ENCODE results near the gene IL1RL2. TPM values are rescaled to one million over a fixed set of nuclear protein-coding genes. Genes with fewer than 3 reads are reported as not detected.
A peak's percentile ranks its signal among the peaks of the same experiment; 100 is the strongest.

IL1RL2 gene
- total and polyA plus RNA-seq, 9 donors: 0.24 to 2.0 (median 1.2) TPM; not detected in 3

GRCh38 chr2:102239344-102239743 is 52.5 kb downstream of the IL1RL2 start:
- Histone ChIP-seq H3K36me3 (no peaks in the 10 kb centered on the region), H3K4me3 (no peak overlapping the region), H3K27ac (no peak overlapping the region), H3K9me3 (no peaks in the 10 kb centered on the region), H3K27me3 (no peaks in the 10 kb centered on the region), H3K4me1 (ENCODE audit: insufficient read depth) (peaks cover 2% of the 10 kb centered on the region)
- 93 to 96% (median 93%) methylated on average over 7 of the region's 7 CpGs for WGBS, 3 donors
- TF ChIP-seq POLR2A (IDR thresholded peaks at IDR 0.05): no peak
- TF ChIP-seq, protein P1, sequence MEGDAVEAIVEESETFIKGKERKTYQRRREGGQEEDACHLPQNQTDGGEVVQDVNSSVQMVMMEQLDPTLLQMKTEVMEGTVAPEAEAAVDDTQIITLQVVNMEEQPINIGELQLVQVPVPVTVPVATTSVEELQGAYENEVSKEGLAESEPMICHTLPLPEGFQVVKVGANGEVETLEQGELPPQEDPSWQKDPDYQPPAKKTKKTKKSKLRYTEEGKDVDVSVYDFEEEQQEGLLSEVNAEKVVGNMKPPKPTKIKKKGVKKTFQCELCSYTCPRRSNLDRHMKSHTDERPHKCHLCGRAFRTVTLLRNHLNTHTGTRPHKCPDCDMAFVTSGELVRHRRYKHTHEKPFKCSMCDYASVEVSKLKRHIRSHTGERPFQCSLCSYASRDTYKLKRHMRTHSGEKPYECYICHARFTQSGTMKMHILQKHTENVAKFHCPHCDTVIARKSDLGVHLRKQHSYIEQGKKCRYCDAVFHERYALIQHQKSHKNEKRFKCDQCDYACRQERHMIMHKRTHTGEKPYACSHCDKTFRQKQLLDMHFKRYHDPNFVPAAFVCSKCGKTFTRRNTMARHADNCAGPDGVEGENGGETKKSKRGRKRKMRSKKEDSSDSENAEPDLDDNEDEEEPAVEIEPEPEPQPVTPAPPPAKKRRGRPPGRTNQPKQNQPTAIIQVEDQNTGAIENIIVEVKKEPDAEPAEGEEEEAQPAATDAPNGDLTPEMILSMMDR (IDR thresholded peaks at IDR 0.05): no peak
- TF ChIP-seq EP300 (IDR thresholded peaks at IDR 0.05): no peak
- intact Hi-C loops (cut with DNase I): loop anchor here in 2 of 4 donors (5.0 kb wide), 2 partner anchors 72 to 217 kb away; no protein-coding TSS in a partner anchor
- DNase-seq: no peak

- Histone ChIP-seq H3K27me3 (no peaks in the 10 kb centered on the region), H3K4me3 (no peak overlapping the region), H3K36me3 (no peaks in the 10 kb centered on the region), H3K4me1 (ENCODE audit: insufficient read depth) (peaks cover 2% of the 10 kb centered on the region), H3K27ac (peak overlapping the region in 1 of 2 donors; percentile 25), H3K9me3 (no peaks in the 10 kb centered on the region)
- DNase-seq: peak; percentile 88 to 94 (median 93)
- TF ChIP-seq EP300 (IDR thresholded peaks at IDR 0.05): no peak
- TF ChIP-seq, protein P1 (IDR thresholded peaks at IDR 0.05): peak; percentile 95 to 99 (median 97)
- 15% methylated on average over 22 of the region's 22 CpGs for WGBS, 3 donors
- intact Hi-C loops (cut with DNase I): loop anchor here in 2 of 4 donors (2.0 to 10.0 kb wide), 3 partner anchors 219 to 826 kb away; no protein-coding TSS in a partner anchor
These were observed 54.0 kb downstream of the IL1RL2 start for GRCh38 chr2:102240640-102241370.

- H3K4me1 ChIP-seq (ENCODE audit: insufficient read depth): peaks cover 2% of the 10 kb centered on the region
- no peaks in the 10 kb centered on the region for H3K9me3 ChIP-seq
- no peak for TF ChIP-seq EP300 (IDR thresholded peaks at IDR 0.05)
- TF ChIP-seq, protein P1 (IDR thresholded peaks at IDR 0.05): no peak
- TF ChIP-seq POLR2A (IDR thresholded peaks at IDR 0.05): no peak
- no peak overlapping the region for H3K27ac ChIP-seq
- H3K4me3 ChIP-seq: no peak overlapping the region
- intact Hi-C loops (cut with DNase I): loop anchor here in 3 of 4 donors (2.0 to 10.0 kb wide), 3 partner anchors 219 to 827 kb away; no protein-coding TSS in a partner anchor
- H3K36me3 ChIP-seq: no peaks in the 10 kb centered on the region
- 54 to 77% (median 67%) methylated on average over 6 of the region's 6 CpGs for WGBS, 3 donors
- DNase-seq: no peak
- H3K27me3 ChIP-seq: no peaks in the 10 kb centered on the region
These were observed 54.9 kb downstream of the IL1RL2 start for GRCh38 chr2:102241616-102242305.

DNA sequence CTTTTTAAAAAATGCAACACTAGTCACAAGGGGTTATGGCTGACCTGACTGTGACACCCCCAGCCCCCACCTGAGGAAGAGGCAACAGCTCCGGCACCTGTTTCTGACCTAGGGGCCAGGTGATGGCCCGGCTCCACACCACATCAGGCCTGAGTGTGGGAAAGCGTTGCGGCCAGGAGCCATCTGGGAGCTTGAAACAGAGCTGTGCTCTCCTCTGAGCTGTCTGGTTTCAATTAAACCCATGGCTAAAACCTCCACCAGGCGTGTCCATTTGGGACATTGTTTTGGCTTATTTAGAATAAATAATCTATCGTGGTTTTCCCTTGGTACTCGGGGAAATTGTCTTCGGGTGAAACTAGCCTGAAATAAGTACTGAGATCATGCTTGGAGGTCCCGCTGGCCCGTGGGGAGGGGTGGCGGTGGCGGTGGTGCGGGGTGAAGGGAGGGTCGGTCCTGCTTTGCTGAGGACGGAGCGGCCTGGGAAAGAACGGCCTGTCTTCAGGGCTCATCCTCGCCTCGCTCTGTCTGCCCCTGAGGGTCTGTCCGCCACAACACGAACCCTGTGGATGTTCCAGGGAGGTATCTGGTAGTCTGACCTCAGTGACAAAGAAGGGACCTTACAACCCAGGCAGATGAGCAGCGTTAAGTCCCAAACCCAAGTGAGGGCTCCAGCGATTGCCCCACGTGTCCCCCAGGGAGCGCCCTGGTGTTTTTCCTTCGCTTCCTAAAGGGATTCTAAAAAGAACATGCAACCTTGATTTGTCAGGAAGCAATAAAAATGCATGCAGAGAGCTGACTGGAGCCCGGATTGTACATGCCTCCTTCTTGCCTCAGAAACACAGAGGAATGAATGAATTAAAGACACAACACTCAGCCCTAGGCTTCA is 58.7 kb downstream of the IL1RL2 start:
- TF ChIP-seq, protein P1 (IDR thresholded peaks at IDR 0.05): no peak
- TF ChIP-seq POLR2A (IDR thresholded peaks at IDR 0.05): no peak
- no peak for TF ChIP-seq EP300 (IDR thresholded peaks at IDR 0.05)
- no peak for DNase-seq
- Histone ChIP-seq H3K27me3 (no peaks in the 10 kb centered on the region), H3K9me3 (no peaks in the 10 kb centered on the region), H3K4me1 (ENCODE audit: insufficient read depth) (peaks cover under 1% of the 10 kb centered on the region), H3K27ac (no peak overlapping the region), H3K36me3 (no peaks in the 10 kb centered on the region), H3K4me3 (no peak overlapping the region)
- intact Hi-C loops (cut with DNase I): loop anchor here in 2 of 4 donors (5.0 to 10.0 kb wide), 2 partner anchors 238 to 831 kb away; no protein-coding TSS in a partner anchor
- WGBS, 3 donors: 76 to 82% (median 77%) methylated on average over 27 of the region's 27 CpGs

Data from ovary (tissue), 9 donors.